Thymus (tissue), 11 donors: ENCODE data around the gene GRID2. TPM values are rescaled to one million over a fixed set of nuclear protein-coding genes. Genes with fewer than 3 reads are reported as not detected.

Experiments used
- DNase-seq, 9 donors: peaks; one replicate each; pipeline ENCODE4 v3.0.0-alpha.2; 2013; ENCODE audit warnings: low spot score in 9 of 9, low read depth in 6 of 9, missing footprints in 1 of 9
- H3K27ac ChIP-seq, 2 donors: one replicate each; pipeline ENCODE4 v1.5.1; 2013; ENCODE audit warnings: control low read depth in 1 of 2, low read depth in 1 of 2, low read length in 1 of 2, mild to moderate bottlenecking in 1 of 2, moderate library complexity in 1 of 2
- H3K27me3 ChIP-seq, 2 donors: one replicate each; pipeline ENCODE4 v1.5.1; 2013; ENCODE audit warnings: low read length in 1 of 2; ENCODE audit not compliant: control insufficient read depth in 2 of 2, insufficient read depth in 1 of 2
- H3K36me3 ChIP-seq, 2 donors: one replicate each; pipeline ENCODE4 v1.5.1; 2013; ENCODE audit warnings: low read length in 1 of 2, mild to moderate bottlenecking in 1 of 2, moderate library complexity in 1 of 2; ENCODE audit not compliant: control insufficient read depth in 2 of 2, insufficient read depth in 2 of 2
- H3K4me1 ChIP-seq, 2 donors: one replicate each; pipeline ENCODE4 v1.5.1; 2013; ENCODE audit warnings: low read length in 2 of 2; ENCODE audit not compliant: control insufficient read depth in 2 of 2, insufficient read depth in 2 of 2
- H3K4me3 ChIP-seq, 2 donors: one replicate each; pipeline ENCODE4 v1.5.1; 2013; ENCODE audit warnings: low read length in 2 of 2, control low read depth in 1 of 2, mild to moderate bottlenecking in 1 of 2
- H3K9me3 ChIP-seq, 2 donors: one replicate each; pipeline ENCODE4 v1.5.1; 2013; ENCODE audit warnings: low read length in 1 of 2, mild to moderate bottlenecking in 1 of 2; ENCODE audit not compliant: control insufficient read depth in 2 of 2, insufficient read depth in 1 of 2
- WGBS: extraction: QIAGEN DNeasy Blood & Tissue Kit; methylation state at CpG from one replicate; pipeline ENCODE4 v1.1.7; 2013; 5-methylcytosine and 5-hydroxymethylcytosine counted together
- polyA plus RNA-seq: library from polyadenylated mRNA; stranded (reverse); fragments of 200-250 nt; gene quantifications from one replicate; pipeline ENCODE4 v1.2.3, GENCODE V29; 2013
- total RNA-seq: library from RNA; stranded (reverse); fragments of 120-200 nt; gene quantifications from one replicate; pipeline ENCODE4 v1.2.4, GENCODE V29; 2013
- donor health status: healthy.

Gene GRID2
- total and polyA plus RNA-seq, 2 donors = 0.05 to 0.09 TPM

GRCh38 chr4:92461732-92462131 lies 158.0 kb downstream of the GRID2 start:
- Histone ChIP-seq H3K4me1 (no peaks in the 10 kb centered on the region), H3K9me3 (no peaks in the 10 kb centered on the region), H3K4me3 (no peak overlapping the region), H3K36me3 (no peaks in the 10 kb centered on the region), H3K27me3 (no peaks in the 10 kb centered on the region), H3K27ac (no peak overlapping the region)
- DNase-seq = no peak
- WGBS = 91% methylated on average over 1 of the region's 1 CpG

GRCh38 chr4:92477298-92477697 lies 173.5 kb downstream of the GRID2 start:
- no peaks in the 10 kb centered on the region for H3K27me3 ChIP-seq
- H3K4me1 ChIP-seq = no peaks in the 10 kb centered on the region
- no peaks in the 10 kb centered on the region for H3K9me3 ChIP-seq
- no peak overlapping the region for H3K4me3 ChIP-seq
- WGBS = 95% methylated on average over 1 of the region's 1 CpG
- no peak for DNase-seq
- no peaks in the 10 kb centered on the region for H3K36me3 ChIP-seq
- H3K27ac ChIP-seq = no peak overlapping the region

- DNase-seq = no peak
- H3K36me3 ChIP-seq = no peaks in the 10 kb centered on the region
- no peak overlapping the region for H3K27ac ChIP-seq
- H3K9me3 ChIP-seq = no peaks in the 10 kb centered on the region
- H3K4me1 ChIP-seq = no peaks in the 10 kb centered on the region
- 90% methylated on average over 3 of the region's 3 CpGs for WGBS
- H3K4me3 ChIP-seq = no peak overlapping the region
- H3K27me3 ChIP-seq = no peaks in the 10 kb centered on the region
Measured at GRCh38 chr4:92483341-92483740, 179.6 kb downstream of the GRID2 start.

- 65% methylated on average over 1 of the region's 1 CpG for WGBS
Measured at GRCh38 chr4:92488496-92488895, 184.7 kb downstream of the GRID2 start.

GRCh38 chr4:92497141-92497540 lies 193.4 kb downstream of the GRID2 start:
- Histone ChIP-seq H3K36me3 (no peaks in the 10 kb centered on the region), H3K9me3 (no peaks in the 10 kb centered on the region), H3K27me3 (no peaks in the 10 kb centered on the region), H3K4me3 (no peak overlapping the region), H3K4me1 (no peaks in the 10 kb centered on the region), H3K27ac (no peak overlapping the region)
- DNase-seq = no peak
- WGBS = 79% methylated on average over 1 of the region's 1 CpG

More at GRCh38 chr4:92488496-92488895, 184.7 kb downstream of the GRID2 start:
- H3K36me3 ChIP-seq = no peaks in the 10 kb centered on the region
- H3K27ac ChIP-seq = no peak overlapping the region
- no peaks in the 10 kb centered on the region for H3K4me1 ChIP-seq
- no peaks in the 10 kb centered on the region for H3K9me3 ChIP-seq
- no peaks in the 10 kb centered on the region for H3K27me3 ChIP-seq
- no peak overlapping the region for H3K4me3 ChIP-seq
- DNase-seq = no peak

- Histone ChIP-seq H3K4me1 (no peaks in the 10 kb centered on the region), H3K9me3 (no peaks in the 10 kb centered on the region), H3K27me3 (no peaks in the 10 kb centered on the region), H3K27ac (no peak overlapping the region), H3K4me3 (no peak overlapping the region), H3K36me3 (no peaks in the 10 kb centered on the region)
- no peak for DNase-seq
- 86% methylated on average over 2 of the region's 2 CpGs for WGBS
Measured at GRCh38 chr4:92501456-92501855, 197.7 kb downstream of the GRID2 start.

GRCh38 chr4:92506933-92507332 lies 203.2 kb downstream of the GRID2 start:
- Histone ChIP-seq H3K9me3 (no peaks in the 10 kb centered on the region), H3K36me3 (no peaks in the 10 kb centered on the region), H3K4me3 (no peak overlapping the region), H3K4me1 (no peaks in the 10 kb centered on the region), H3K27ac (no peak overlapping the region), H3K27me3 (no peaks in the 10 kb centered on the region)
- DNase-seq = no peak

GRCh38 chr4:92514627-92515026 lies 210.9 kb downstream of the GRID2 start:
- Histone ChIP-seq H3K4me1 (no peaks in the 10 kb centered on the region), H3K27me3 (no peaks in the 10 kb centered on the region), H3K36me3 (no peaks in the 10 kb centered on the region), H3K27ac (no peak overlapping the region), H3K4me3 (no peak overlapping the region), H3K9me3 (no peaks in the 10 kb centered on the region)
- DNase-seq = no peak
- WGBS = 95% methylated on average over 1 of the region's 1 CpG

- DNase-seq = no peak
- Histone ChIP-seq H3K36me3 (no peaks in the 10 kb centered on the region), H3K27me3 (no peaks in the 10 kb centered on the region), H3K4me1 (no peaks in the 10 kb centered on the region), H3K4me3 (no peak overlapping the region), H3K27ac (no peak overlapping the region), H3K9me3 (no peaks in the 10 kb centered on the region)
- WGBS = 86% methylated on average over 6 of the region's 6 CpGs
Measured at GRCh38 chr4:92516450-92516849, 212.7 kb downstream of the GRID2 start.

GRCh38 chr4:92519727-92520126 lies 216.0 kb downstream of the GRID2 start:
- no peaks in the 10 kb centered on the region for H3K4me1 ChIP-seq
- no peaks in the 10 kb centered on the region for H3K9me3 ChIP-seq
- no peaks in the 10 kb centered on the region for H3K27me3 ChIP-seq
- no peaks in the 10 kb centered on the region for H3K36me3 ChIP-seq
- 93% methylated on average over 3 of the region's 3 CpGs for WGBS
- no peak overlapping the region for H3K27ac ChIP-seq
- DNase-seq = no peak
- no peak overlapping the region for H3K4me3 ChIP-seq
